ENCODE measurements around the gene NFATC2.

Gene NFATC2

DNA sequence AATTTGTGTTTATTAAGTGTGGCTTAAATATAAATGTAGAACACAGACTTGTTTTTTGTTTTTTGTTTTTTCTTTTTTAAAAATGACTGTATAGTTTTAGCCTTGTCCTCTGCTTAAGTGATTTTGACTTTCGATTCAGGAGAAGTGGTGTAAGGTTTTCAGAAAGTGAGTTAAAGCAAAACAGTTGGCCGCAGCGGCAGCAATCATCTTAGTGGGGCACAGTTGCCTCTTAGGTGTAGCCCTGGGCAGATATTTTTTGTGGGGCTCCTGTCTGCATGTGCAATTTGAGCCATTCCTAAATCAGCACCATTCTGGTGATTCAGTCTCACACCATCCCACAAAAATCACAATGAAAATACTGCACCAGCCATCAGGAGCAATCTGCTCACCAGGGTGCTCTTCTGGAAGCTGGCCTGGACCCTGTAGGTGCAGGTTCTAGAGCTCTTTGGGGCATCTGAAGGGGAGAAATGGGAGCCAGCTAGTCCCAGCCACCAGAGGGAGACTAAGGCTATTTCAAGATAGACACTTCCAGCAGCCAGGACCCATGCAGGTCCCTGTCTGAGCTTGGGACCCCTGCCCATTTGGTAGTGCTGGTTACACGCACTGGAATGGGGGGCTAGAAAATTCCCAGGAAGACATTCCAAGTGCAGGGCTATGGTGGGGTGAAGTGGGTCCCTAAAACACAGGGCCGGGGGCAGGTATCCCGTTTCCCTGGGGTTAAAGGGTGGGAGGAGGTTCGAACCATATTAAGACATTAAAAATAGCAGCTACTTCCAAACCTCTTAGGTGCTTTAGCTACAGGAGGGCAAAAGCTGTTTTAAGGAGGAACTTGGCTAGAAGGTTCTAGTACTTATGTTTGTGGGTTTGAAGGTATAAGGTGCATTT, 156.6 kb downstream of the NFATC2 start:
- no peak for DNase-seq

DNA sequence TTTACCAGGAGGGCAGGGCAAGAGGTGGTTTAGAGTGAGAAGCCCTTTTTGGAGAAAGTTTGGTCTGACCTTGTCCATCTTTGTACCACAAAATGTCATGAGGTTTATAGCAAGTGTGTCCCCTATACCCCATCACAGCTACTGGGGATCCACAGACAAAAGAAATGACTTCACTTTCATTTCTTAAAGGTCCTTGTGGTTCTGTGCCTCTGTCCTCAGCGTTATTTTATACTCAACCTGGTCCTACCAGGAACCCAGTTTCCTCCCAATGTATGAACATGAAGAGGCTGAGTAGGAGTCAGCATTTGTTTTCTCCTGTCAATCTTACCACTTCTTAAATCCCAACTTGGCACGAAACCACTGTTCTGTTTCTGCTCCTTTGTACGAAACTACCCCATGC, 157.6 kb downstream of the NFATC2 start:
- no peak for DNase-seq

- DNase-seq, result no peak
Measured at GRCh38 chr20:51383891-51384510, 158.5 kb downstream of the NFATC2 start.

- no peak for DNase-seq
Measured at GRCh38 chr20:51382986-51383821, 159.3 kb downstream of the NFATC2 start.

- no peak for DNase-seq
Measured at GRCh38 chr20:51382111-51382985, 160.2 kb downstream of the NFATC2 start.

- no peak for DNase-seq
Measured at GRCh38 chr20:51381557-51381956, 161.0 kb downstream of the NFATC2 start.

- no peak for DNase-seq
Measured at GRCh38 chr20:51380401-51381385, 161.8 kb downstream of the NFATC2 start.

- no peak for DNase-seq
Measured at GRCh38 chr20:51379601-51380341, 162.7 kb downstream of the NFATC2 start.

DNA sequence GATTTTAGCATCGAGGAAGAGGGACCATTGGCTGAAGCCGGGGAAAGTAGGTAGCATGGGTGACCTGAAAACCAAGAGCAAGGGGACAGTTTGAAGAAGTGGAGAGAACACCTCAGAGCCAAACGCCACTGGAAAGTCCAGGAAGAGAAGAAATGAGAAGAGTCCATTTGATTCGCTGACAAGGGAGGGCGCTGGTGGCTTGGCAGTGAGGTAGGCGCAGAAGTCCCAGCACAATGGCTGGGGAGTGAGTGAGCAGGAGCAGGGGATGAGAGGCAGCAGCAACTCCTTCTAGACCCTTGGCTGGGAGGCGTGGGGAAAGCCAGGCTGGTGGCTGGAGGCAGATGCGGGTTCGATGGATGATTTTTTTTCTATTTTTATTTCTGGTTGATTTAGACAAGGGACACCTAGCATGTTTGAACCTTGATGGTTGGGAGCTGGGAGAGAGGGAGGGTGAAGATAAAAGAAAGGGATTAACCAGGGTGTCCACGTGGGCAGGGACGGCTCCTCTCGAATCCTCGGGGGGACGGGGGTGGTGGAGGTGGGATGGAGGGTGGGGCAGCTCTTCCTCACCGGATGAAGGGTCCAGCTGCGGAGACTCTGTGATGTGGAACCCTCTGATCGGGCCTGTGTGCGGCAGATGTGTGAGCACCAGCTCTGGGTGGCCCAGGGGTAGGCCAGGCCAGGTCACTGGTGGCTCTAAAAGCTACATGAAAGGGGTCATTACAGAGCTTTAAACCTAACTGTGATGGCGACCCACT, 164.2 kb downstream of the NFATC2 start:
- no peak for DNase-seq

DNA sequence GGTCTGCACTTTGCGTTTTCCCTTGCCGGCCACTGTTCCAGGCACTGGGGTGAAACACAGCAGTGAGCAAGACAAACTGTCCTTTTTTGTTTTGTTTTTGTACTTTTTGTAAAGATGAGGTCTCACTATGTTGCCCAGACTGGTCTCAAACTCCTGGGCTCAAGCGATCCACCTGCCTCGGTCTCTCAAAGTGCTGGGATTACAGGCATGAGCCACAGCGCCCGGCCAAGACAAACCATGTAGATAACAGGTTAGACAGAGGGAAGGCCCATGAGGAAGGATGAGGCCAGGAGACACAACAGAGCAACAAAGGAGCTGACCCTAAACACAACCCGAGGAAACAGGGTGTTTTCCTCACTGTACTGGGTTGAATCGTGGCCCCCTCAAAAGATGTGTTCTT, 165.4 kb downstream of the NFATC2 start:
- no peak for DNase-seq

DNA sequence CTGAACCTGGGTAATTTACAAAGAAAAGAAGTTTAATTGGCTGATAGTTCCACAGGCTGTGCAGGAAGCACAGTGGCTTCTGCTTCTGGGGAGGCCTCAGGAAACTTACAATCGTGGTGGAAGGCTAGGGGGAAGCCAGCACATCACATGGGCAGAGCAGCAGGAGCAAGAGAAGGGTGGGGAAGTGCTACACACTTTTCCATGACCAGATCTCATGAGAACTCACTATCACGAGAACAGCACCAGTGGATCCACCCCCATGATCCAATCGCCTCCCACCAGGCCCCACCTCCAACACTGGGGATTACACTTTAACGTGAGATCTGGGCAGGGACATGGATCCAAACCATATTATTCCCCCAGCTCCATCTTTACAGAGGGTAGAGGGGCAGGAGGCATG, 166.4 kb downstream of the NFATC2 start:
- no peak for DNase-seq

- no peak for DNase-seq
Measured at GRCh38 chr20:51375561-51375960, 167.0 kb downstream of the NFATC2 start.

GRCh38 chr20:51374961-51375360, 167.6 kb downstream of the NFATC2 start:
- DNase-seq, result no peak

DNA sequence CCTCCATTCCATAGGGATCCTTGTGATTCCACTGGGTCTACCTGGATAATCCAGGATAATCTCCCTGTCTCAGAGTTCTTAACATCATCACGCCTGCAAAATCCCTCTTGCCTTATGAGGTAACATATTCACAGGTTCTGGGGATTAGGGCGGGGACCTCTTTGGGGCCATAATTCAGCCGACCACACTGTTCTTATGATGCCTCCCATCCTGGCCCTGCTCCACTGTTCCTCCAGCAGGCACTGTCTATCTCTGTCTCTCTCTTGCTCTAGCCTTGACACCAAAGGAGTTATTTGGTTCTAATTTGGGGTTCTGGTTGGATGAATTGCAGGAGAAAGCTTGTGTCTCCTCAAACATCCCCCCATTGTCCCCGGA, 168.1 kb downstream of the NFATC2 start:
- DNase-seq, result no peak

- no peak for DNase-seq
Measured at GRCh38 chr20:51373713-51374455, 168.6 kb downstream of the NFATC2 start.

GRCh38 chr20:51372966-51373365, 169.6 kb downstream of the NFATC2 start:
- DNase-seq, result no peak

- DNase-seq, result no peak
Measured at GRCh38 chr20:51372176-51372803, 170.2 kb downstream of the NFATC2 start.

GRCh38 chr20:51371720-51372119, 170.8 kb downstream of the NFATC2 start:
- DNase-seq, result no peak

GRCh38 chr20:51369503-51369902, 173.0 kb downstream of the NFATC2 start:
- no peak for DNase-seq

Measured in NCI-H1048 (cell line).